ENCODE data around the gene SLC25A28. TPM values are rescaled to one million over a fixed set of nuclear protein-coding genes. Genes with fewer than 3 reads are reported as not detected.

The SLC25A28 gene
- total RNA-seq, 4 donors from 2014 or later: 37.0 to 69.4 (median 42.2) TPM

DNA sequence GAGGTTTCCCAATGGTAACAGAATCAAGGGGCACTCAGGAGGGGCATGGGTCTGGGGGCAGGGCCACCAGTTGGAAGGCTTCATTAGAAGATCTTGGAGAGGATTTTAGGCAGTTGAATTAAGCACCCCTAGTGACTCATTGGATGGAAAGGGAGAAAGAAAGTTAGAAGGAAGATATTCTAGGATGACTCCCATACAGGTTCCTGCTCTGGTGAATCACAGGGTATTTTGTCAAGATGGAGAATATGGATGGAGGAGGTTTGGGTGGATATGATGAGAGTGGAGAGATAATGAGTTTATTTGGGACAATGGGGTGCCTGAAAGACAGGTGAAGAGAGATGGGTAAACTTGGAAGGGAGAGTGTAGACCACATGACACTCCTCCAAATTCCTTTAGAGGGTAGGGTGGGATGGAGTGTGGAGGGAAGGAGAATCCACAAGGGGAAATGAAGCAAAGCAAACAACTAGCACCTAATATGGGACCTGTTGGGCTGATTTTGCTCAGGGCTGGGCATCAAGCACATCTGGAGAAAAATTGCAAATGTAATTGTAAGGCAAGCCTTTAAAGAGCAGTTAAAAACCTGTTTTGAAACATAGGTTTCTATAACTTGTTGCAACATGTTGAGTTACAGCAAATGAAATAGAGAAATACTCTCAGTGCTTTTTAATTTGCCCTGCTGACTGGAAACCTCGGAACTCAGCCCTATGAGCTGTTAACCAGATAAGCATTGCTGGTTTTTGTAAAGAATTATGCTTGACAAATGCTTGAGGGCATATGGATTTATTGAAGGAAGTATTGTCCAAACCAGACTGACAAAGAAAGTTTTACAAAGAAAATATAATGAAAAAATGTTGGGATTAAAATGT is 36.2 kb upstream of the SLC25A28 start:
- Histone ChIP-seq H3K4me3 (no peak overlapping the region), H3K9me3 (no peaks in the 10 kb centered on the region), H3K36me3 (no peaks in the 10 kb centered on the region), H3K27ac (peak overlapping the region; percentile 62), H3K4me1 (peaks cover 59% of the 10 kb centered on the region), H3K27me3 (no peaks in the 10 kb centered on the region)
- TF ChIP-seq POLR2A (IDR thresholded peaks at IDR 0.05) (no peak), POLR2AphosphoS5 (IDR thresholded peaks at IDR 0.05) (no peak), EP300 (IDR thresholded peaks at IDR 0.05) (no peak)
- TF ChIP-seq, protein P1, sequence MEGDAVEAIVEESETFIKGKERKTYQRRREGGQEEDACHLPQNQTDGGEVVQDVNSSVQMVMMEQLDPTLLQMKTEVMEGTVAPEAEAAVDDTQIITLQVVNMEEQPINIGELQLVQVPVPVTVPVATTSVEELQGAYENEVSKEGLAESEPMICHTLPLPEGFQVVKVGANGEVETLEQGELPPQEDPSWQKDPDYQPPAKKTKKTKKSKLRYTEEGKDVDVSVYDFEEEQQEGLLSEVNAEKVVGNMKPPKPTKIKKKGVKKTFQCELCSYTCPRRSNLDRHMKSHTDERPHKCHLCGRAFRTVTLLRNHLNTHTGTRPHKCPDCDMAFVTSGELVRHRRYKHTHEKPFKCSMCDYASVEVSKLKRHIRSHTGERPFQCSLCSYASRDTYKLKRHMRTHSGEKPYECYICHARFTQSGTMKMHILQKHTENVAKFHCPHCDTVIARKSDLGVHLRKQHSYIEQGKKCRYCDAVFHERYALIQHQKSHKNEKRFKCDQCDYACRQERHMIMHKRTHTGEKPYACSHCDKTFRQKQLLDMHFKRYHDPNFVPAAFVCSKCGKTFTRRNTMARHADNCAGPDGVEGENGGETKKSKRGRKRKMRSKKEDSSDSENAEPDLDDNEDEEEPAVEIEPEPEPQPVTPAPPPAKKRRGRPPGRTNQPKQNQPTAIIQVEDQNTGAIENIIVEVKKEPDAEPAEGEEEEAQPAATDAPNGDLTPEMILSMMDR (IDR thresholded peaks at IDR 0.05): no peak
- no peak for DNase-seq (ENCODE audit: low spot score in 2 of 2)
- WGBS: 0% methylated on average over 1 of the region's 1 CpG

GRCh38 chr10:99654390-99655175 is 34.3 kb upstream of the SLC25A28 start:
- TF ChIP-seq EP300 (IDR thresholded peaks at IDR 0.05) (no peak), POLR2A (IDR thresholded peaks at IDR 0.05) (no peak), POLR2AphosphoS5 (IDR thresholded peaks at IDR 0.05) (no peak)
- TF ChIP-seq, protein P1 (IDR thresholded peaks at IDR 0.05): no peak
- Histone ChIP-seq H3K4me1 (peaks cover 42% of the 10 kb centered on the region), H3K27me3 (no peaks in the 10 kb centered on the region), H3K9me3 (no peaks in the 10 kb centered on the region), H3K27ac (peak overlapping the region; percentile 59), H3K4me3 (no peak overlapping the region), H3K36me3 (no peaks in the 10 kb centered on the region)
- no peak for DNase-seq (ENCODE audit: low spot score in 2 of 2)
- 53% methylated on average over 9 of the region's 9 CpGs for WGBS

- no peak for TF ChIP-seq EP300 (IDR thresholded peaks at IDR 0.05)
- TF ChIP-seq, protein P1 (IDR thresholded peaks at IDR 0.05): no peak
- TF ChIP-seq POLR2A (IDR thresholded peaks at IDR 0.05): no peak
- no peak for TF ChIP-seq POLR2AphosphoS5 (IDR thresholded peaks at IDR 0.05)
- H3K27ac ChIP-seq: no peak overlapping the region
- H3K4me3 ChIP-seq: no peak overlapping the region
- no peaks in the 10 kb centered on the region for H3K9me3 ChIP-seq
- H3K36me3 ChIP-seq: no peaks in the 10 kb centered on the region
- 83% methylated on average over 4 of the region's 4 CpGs for WGBS
- peaks cover 30% of the 10 kb centered on the region for H3K4me1 ChIP-seq
- no peaks in the 10 kb centered on the region for H3K27me3 ChIP-seq
- DNase-seq (ENCODE audit: low spot score in 2 of 2): no peak
Observed at GRCh38 chr10:99652800-99653390, 32.7 kb upstream of the SLC25A28 start.

DNA sequence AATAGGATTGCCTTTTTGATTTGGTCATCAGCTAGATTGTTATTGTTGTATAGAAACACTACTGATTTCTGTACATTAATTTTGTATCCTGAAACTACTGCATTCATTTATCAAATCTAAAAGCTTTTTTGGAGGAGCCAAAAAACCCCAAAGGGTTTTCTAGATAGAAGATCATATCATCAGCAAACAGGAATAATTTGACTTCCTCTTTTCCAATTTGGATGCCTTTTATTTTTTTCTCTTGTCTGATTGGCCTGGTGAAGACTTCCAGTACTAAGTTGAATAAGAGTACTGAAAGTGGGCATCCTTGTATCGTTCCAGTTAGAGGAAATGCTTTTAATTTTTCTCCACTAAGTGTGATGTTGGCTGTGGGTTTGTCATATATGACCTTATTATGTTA is 28.5 kb upstream of the SLC25A28 start:
- Histone ChIP-seq H3K4me1 (peaks cover 7% of the 10 kb centered on the region), H3K27ac (no peak overlapping the region), H3K36me3 (no peaks in the 10 kb centered on the region), H3K4me3 (no peak overlapping the region), H3K9me3 (no peaks in the 10 kb centered on the region), H3K27me3 (no peaks in the 10 kb centered on the region)
- no peak for DNase-seq (ENCODE audit: low spot score in 2 of 2)
- TF ChIP-seq POLR2A (IDR thresholded peaks at IDR 0.05): no peak
- TF ChIP-seq, protein P1 (IDR thresholded peaks at IDR 0.05): no peak
- 0% methylated on average over 1 of the region's 1 CpG for WGBS

Data from suprapubic skin (tissue), 4 donors.